Stimulated activated CD8-positive, alpha-beta memory T cell treated with anti-CD3 and anti-CD28 coated beads, Interleukin-15, amount 100 ng/mL, for 24 hours (primary cell): ENCODE measurements around the gene ARRB2.
"Not testable (repeated sequence)": the region's sequence is repeated elsewhere in the genome, so short reads cannot be mapped to it uniquely, and the experiment has no call there.

Experiments used
- DNase-seq: peaks from one replicate; pipeline ENCODE4 v3.0.0-alpha.2; 2020; ENCODE audit warnings: low read depth

ARRB2 gene

DNA sequence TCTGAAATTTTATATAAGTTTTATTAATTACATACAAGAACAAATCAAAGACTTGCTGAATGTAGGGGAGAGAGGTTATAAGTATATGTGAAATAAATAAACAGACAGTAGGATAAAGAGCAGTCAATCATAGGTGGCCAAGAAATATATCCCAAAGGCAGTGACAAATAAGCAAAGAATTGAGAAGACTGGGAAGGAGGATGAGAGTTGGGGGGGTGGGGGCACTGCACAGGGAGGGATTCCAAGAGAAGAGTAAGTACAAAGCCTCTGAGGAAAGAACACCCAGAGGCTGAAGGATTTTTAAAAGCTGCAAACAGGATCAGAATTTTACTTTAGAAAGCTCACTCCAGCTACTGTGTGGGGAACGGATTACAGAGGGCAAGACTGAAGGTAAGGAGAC, 9.3 kb upstream of the ARRB2 start:
- no peak for DNase-seq

DNA sequence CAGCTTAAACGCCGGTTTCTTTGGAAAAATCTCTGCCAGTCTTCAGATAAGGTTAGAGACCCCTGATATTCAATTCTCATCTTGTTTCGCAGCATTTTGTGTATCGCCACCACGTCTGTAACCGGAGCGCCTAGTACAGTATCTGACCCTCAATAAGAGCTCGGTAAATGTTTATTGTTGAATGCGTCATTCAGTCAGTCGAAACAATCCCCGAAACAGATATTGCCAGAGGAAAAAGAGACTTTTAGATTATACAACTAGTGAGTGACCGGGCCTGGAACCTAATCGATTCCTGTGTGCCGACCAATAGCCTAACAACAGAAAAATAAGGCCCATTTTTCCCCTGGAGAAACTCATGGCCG, 7.1 kb upstream of the ARRB2 start:
- no peak for DNase-seq

DNA sequence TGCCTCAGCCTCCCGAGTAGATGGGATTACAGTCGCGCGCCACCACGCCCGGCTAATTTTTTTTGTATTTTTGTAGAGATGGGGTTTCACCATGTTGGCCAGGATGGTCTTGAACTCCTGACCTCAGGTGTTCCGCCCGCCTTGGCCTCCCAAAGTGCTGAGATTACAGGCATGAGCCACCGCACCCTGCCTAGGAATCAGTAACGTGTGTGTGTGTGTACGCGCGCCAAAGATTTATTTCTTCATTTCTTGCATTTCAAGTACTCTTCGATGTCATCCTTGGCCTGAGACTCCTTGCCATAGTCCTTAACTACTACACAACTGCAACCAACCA, 5.9 kb upstream of the ARRB2 start:
- not testable (repeated sequence) for DNase-seq

DNA sequence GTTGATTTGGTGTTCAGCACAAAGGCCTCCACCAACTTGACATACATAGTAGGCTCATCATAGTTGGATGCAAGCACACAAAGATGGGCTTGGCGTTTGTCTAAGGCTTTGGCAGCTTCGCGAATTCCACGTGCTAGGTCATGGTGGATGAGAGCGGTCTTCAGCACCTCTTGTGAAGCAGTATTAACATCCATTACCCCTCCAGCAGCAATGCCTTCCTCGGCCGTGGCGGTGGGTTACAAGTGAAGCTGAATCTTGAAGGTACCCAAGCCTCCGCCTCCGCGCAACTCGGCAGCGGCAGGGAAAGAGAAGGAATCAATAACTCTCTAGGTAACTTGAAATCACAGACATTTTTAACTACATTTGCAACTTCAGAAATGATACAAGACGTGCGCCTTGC, 5.4 kb upstream of the ARRB2 start:
- DNase-seq, result no peak

DNA sequence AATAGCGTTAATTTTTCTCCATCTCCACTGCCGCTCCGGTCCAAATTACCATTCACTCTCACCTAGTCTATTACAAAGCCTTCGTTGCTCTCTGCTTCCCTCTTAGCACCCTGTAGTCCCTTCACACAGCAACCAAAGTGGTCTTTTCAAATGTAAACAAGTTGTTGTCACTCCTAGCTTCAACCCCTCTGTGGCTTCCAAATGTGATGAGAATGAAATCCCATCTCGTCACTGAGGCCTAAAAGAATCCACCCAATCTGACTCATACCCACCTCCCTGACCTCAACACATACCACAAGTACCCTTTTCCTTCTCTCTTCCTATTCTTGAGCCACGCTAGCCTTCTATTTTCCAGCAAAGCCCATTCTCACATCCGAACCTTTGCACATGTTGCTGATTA, 4.3 kb upstream of the ARRB2 start:
- no peak for DNase-seq

DNA sequence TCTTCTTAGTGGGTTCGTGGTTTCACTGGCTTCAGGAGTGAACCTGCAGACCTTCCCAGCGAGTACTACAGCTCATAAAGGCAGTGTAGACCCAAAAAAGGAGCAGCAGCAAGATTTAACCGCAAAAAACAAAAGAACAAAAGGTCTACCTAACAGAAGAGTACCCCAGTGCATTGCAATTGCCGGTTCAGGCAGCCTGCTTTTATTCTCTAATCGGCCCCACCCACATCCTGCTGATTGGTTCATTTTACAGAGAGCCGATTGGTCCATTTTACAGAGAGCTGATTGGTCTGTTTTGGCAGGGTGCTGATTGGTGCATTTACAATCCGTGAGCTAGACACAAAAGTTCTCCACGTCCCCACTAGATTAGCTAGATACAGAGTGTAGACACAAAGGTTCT, 2.0 kb upstream of the ARRB2 start:
- no peak for DNase-seq

DNA sequence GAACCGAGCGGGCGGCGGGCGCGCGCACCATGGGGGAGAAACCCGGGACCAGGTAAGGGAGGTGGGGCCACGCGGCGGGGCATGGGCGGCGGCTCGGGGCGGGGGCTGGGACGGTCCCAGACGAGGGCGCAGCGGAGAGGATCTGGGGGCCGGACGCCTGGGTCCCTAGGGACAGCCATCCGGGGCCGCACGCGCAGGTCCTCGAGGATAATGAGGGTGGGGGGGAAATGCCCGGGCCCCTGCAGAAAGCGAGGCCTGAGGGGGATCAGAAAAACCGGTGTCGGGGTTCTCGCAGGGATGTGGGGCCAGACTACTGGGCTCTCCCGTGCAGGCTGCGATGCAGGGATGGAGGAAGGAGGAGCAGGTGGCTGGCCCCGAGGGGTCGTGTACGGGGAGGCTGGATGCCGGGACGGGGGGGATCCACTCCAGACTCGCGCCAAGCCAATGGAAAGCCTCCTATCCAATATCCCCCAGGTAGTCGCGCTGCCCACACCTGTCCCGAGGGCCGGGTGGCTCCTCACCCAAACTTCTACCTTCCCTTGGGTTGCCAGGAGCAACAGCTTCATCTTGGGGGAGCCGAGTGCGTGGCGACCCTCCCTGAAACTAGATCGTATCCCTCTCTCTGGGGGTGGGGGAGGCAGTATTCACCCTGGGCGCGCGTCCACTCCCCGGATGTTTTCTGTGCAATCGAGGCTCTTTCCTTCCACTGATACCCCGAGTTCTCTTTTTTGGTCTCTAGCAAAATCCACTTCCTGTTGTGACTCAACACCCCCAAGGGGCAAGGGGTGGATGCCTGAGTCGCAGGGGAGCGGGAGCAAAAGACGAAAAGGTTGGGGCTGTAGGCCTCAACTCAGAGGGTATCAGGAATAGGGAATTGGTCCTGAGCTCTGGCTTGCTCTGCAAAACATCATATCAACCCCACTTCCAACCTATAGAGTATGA, 532 bp downstream of the ARRB2 start:
- DNase-seq, result no peak

DNA sequence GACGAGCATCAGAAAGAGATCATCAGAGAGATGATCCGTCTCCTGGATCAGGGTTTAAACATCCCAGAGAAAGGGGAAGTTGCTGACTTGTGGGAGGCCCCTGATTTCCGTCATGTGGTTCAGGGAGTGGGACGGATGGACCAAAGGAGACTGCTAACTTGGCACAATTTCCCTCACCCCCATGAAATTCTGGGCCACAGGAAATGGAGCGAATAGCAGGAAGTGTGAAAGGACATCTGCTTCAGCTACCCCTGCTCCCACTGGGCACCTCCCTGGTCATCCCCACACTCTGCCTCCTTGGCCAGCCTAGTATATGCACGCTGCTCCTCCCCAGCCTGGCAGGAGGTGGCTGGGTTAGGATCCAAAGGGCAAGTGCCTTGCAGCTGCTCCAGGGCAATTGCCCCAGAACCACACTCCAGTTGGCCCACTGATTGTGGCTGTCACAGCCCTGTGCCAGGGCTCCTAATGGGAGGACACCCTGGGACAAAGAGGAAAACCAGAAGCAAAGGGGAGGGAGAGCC, 1.3 kb downstream of the ARRB2 start:
- no peak for DNase-seq

DNA sequence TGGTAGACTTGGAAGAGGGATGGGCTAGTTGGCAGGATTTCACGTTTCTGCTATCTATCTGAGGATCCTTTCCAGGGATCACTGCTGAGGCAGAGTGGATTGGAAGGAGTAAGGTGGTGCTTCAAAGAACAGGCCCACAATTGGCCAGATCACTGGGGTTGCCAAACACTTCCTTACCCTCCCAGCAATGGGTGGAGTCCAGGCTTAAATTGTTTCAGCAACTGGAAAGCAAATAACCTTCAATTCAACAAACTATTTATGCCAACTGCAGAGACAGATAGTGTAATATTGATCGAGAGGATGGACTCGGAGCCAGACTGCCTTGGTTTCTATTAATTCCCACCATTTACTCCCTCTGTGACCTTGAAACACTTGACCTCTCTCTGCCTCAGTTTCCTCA, 2.1 kb downstream of the ARRB2 start:
- no peak for DNase-seq

DNA sequence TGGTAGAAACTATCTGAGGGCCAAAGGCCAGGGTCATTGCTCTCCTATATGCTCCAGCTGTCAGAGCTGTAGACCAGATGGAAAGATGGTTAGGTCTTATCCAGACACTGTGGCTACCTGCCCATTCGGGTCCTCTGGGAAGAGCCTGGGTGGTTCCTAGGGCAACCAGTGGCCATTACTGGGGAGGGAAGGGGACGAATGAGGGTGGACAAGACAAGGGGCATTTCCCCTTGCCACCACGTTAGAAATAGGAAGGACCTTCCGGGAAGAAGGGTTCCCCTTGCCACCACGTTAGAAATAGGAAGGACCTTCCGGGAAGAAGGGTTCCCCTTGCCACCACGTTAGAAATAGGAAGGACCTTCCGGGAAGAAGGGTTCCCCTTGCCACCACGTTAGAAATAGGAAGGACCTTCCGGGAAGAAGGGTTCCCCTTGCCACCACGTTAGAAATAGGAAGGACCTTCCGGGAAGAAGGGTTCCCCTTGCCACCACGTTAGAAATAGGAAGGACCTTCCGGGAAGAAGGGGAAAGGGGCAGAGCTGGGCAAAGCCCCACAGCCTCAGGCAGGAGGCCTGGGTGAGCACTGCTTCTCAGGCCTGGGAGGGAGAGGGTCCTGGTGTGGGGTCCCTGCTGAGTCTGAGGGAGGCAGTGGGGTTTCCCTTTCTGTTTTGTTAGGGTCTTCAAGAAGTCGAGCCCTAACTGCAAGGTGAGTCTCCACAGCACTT, 4.1 kb downstream of the ARRB2 start:
- DNase-seq, result not testable (repeated sequence)

DNA sequence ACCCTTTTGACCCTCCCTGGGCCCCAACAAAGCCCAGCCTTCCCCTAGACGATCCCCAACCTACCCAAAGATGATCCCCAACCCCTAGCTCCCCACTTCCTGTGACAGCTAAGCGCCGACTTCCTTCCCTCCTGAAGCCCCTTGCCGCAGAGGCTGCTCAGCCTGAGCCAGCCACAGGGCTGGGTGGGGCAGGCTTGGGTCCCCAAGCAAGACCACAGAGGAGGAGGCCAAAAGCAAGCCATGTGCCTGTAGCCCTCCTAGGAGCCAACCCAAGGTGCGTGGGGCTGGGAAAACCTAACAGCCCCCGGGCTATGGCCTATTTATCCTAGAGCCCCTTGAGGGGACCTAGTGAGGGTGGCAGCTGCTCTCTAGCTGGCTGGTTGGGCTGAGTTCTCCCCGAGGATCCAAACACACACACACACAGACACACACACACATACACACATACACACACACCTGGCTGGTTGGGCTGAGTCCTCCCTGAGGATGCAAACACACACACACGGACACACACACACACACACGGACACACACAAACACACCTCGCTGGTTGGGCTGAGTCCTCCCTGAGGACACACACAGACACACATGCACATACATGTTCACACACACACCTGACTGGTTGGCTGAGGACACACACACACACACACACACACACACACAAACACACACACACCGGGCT, 4.8 kb downstream of the ARRB2 start:
- no peak for DNase-seq

DNA sequence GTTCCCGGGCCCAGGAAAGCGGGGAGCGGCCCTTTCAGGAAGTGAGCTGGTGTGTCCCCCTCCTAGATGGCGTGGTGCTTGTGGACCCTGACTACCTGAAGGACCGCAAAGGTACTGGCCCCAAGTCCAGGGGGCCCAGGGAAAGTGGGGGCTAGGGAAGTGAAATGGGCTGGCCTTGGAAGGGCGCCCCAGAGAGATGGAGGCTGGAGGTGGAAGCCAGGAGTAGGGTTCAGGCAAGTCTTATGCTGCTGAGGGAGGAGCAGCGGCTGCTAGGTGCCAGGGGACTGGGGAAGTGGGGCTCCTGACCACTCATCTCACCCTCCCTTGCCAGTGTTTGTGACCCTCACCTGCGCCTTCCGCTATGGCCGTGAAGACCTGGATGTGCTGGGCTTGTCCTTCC, 5.6 kb downstream of the ARRB2 start:
- DNase-seq, result no peak

DNA sequence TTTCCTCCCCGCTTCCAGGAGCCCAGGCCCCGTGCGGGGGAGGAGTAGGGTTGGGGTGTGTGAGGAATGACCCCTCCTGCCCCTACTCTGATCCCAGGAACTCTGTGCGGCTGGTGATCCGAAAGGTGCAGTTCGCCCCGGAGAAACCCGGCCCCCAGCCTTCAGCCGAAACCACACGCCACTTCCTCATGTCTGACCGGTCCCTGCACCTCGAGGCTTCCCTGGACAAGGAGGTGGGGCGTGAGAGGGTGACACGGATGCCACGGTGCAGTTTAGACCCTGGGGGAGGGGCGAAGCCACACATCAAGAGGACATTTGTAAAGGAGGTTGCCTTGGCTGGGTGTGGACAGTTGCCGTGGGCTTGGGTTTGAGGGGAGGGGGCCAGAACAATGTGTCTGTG, 7.4 kb downstream of the ARRB2 start:
- no peak for DNase-seq

DNA sequence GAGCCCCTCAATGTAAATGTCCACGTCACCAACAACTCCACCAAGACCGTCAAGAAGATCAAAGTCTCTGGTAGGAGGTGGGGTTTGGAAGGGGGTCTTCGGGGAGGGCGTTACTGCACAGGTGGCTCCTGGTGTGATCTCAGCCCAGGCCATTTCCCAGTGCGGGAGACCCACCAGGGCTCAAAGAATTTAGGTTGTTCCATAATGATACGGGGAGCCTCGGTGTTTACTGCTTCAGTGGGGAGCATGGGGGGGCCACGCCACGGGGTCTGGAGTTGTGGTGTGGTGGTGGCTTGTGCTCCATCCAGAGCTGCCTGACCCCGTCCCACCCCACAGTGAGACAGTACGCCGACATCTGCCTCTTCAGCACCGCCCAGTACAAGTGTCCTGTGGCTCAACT, 7.8 kb downstream of the ARRB2 start:
- DNase-seq, result no peak

DNA sequence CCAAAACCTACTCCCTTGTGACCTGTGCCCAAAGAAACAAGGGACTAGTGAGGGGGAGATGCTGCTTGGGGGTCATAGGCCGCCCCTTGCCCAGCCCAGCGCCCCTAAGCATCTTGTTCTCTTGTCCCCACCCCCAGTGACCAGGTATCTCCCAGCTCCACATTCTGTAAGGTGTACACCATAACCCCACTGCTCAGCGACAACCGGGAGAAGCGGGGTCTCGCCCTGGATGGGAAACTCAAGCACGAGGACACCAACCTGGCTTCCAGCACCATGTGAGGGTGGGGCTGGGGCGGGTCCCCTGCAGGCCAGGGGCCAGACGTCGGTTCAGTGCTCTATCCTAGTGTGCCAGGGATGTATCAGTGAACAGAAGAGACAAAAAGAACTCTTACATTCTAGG, 8.7 kb downstream of the ARRB2 start:
- DNase-seq, result no peak

DNA sequence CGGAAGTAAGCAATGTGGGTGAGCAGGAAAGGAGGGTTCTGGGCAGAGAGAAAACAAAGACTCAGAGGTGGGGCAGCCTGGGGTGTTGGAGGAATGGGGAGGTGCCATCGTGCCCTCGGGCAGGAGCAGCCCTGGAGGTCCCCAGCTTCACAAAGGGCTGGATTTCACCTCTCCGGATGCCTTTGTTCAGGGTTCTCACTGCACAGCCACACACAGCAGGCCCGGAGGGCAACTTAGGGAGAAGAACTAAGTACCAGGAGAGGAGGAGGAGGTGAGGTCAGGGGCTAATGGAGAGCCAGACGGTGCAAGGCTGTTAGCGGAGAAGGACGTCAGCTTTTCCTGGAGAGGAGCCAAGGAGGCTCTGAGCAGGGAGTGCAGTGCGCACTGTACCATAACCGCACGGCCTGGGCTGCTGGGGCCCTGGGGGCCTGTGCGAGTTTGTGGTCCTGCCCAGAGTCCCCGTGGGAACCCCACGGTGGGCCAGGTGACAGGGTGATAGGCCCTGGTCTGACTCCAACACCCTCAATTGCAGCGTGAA, 9.3 kb downstream of the ARRB2 start:
- DNase-seq, result no peak

DNA sequence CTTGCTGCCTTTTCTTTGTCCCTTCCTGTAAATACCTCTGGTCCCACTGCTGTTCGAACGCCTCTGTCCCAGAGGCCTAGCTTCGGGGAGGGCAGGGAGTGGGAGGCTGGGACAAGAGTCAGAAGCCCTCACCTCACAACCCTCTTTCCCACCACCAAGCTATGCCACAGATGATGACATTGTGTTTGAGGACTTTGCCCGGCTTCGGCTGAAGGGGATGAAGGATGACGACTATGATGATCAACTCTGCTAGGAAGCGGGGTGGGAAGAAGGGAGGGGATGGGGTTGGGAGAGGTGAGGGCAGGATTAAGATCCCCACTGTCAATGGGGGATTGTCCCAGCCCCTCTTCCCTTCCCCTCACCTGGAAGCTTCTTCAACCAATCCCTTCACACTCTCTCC, 10.4 kb downstream of the ARRB2 start:
- DNase-seq, result no peak

DNA sequence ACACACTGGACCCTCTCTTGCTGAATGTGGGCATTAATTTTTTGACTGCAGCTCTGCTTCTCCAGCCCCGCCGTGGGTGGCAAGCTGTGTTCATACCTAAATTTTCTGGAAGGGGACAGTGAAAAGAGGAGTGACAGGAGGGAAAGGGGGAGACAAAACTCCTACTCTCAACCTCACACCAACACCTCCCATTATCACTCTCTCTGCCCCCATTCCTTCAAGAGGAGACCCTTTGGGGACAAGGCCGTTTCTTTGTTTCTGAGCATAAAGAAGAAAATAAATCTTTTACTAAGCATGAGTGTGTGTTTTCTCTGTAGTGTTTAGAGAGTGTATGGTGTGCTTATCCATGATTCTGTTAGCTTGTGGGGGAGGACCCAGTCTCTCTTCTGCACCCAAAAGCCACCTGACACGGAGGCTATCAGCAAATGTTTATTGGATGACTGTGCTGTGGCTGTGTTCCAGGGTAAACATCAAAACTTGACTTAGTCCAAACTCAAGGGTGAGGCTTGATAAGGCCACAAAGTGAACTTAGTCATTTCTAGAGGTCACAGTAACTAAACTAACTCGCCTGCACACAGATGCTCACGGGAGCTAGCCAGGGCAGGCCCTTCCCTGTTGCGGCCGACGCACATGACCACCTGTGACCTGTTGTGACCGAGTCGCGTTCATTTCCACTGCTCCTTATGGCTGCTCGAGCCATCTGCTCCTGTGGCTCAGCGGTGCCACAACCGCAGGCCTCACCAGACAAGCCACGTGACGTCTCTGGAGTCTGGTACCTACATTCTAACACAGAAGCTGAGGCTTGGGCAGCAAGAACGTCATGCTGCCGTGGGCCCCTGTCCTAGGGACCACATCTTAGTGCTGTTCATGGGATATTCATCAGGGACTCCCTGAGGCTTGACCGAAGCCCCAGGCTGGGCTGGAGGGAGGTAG, 11.0 kb downstream of the ARRB2 start:
- DNase-seq, result no peak

DNA sequence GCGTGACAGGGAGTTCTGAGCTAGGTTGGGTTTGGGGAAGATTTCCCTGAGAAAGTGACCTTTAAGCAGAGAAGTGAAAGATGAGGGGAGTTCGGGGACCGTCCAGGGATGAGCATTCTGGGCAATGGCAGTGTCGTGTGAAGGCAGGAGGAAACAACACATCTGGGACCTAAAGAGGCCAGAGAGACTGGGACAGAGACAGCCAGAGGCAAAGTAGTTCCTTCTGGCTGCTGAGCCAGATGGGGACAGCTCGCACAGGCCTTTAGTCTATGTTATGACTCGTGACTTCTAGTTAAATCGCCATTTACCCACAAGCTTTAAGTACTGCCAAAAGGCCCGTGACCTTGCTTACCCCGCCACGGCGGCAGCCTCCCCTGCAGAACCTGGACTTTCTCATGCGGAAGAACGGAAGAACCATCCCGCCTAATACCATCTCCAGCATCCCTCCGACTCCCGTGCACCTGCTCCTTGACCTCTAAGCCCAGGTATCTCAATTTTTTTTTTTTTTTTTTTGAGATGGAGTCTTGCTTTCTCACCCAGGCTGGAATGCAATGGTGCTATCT, 12.3 kb downstream of the ARRB2 start:
- DNase-seq, result no peak

DNA sequence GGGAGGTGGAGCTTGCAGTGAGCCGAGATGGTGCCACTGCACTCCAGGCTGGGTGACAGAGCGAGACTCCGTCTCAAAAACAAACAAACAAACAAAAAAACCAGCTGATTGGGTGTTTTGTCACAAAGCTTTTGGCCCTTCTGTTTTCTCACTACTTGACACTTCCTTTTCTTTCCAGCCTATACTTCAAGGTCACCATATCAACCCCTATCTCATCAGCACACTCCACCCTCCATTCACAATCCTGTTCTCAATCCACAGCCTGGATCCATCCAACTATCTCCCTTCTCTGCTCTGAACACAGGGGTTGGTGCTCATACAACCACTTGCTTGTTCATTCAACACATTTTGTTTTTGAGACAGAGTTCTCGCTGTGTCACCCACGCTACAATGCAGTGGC, 14.2 kb downstream of the ARRB2 start:
- DNase-seq, result no peak

DNA sequence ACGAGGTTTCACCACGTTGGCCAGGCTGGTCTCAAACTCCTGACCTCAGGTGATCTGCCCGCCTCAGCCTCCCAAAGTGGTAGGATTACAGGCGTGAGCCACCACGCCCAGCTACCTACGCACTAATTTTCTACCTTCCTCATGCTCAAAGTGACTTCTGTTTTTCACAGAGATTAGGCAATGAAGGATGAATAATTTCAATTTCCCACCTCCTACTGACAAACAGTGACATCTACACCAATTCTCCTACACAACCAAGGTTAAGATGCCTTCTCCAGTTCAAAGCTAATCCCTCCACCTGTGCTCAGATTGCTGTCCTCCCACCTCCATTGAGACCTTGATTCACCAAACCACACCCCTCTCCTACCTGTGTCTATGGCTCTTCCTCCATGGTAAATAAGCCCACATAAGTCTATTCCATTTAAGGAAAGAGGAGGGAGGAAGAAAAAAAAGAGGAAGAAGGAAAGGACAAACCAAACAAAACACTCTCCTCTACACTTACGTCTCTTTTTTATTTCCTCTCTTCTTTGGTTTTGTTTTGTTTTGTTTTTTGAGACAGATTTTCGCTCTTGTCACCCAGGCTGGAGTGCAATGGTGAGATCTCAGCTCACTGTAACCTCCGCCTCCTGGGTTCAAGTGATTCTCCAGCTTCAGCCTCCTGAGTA, 15.3 kb downstream of the ARRB2 start:
- DNase-seq, result no peak
